ENCODE results near the gene DLL1. TPM values are rescaled to one million over a fixed set of nuclear protein-coding genes. Genes with fewer than 3 reads are reported as not detected.

The DLL1 gene
- total and polyA plus RNA-seq, 9 donors, result 12.8 to 24.7 (median 17.9) TPM

- Histone ChIP-seq H3K9me3 (replicated peaks; ENCODE audit: control insufficient read depth, low read depth, low read length) (no peaks in the 10 kb centered on the region), H3K4me3 (ENCODE audit: low read length) (no peak overlapping the region), H3K4me1 (ENCODE audit: control insufficient read depth, insufficient read depth, low read length) (peaks cover 21% of the 10 kb centered on the region), H3K27me3 (ENCODE audit: control insufficient read depth, insufficient read depth, low read length) (no peaks in the 10 kb centered on the region), H3K27ac (ENCODE audit: low read length) (no peak overlapping the region), H3K36me3 (ENCODE audit: control insufficient read depth, insufficient read depth, low read length) (peaks cover 9% of the 10 kb centered on the region)
- no CpG with 5 or more reads among the region's 5 CpGs for WGBS (ENCODE audit: insufficient coverage)
- DNase-seq, result no peak
Measured at GRCh38 chr6:170311696-170312095, 20.8 kb upstream of the DLL1 start.

- Histone ChIP-seq H3K9me3 (replicated peaks; ENCODE audit: control insufficient read depth, low read depth, low read length) (no peaks in the 10 kb centered on the region), H3K4me3 (ENCODE audit: low read length) (no peak overlapping the region), H3K27ac (ENCODE audit: low read length) (no peak overlapping the region), H3K36me3 (ENCODE audit: control insufficient read depth, insufficient read depth, low read length) (peaks cover 5% of the 10 kb centered on the region), H3K27me3 (ENCODE audit: control insufficient read depth, insufficient read depth, low read length) (no peaks in the 10 kb centered on the region), H3K4me1 (ENCODE audit: control insufficient read depth, insufficient read depth, low read length) (peaks cover 22% of the 10 kb centered on the region)
- WGBS (ENCODE audit: insufficient coverage), result no CpG with 5 or more reads among the region's 1 CpG
- no peak for DNase-seq
Measured at GRCh38 chr6:170308761-170309160, 17.9 kb upstream of the DLL1 start.

GRCh38 chr6:170307080-170307545 is 16.2 kb upstream of the DLL1 start:
- Histone ChIP-seq H3K4me1 (ENCODE audit: control insufficient read depth, insufficient read depth, low read length) (peaks cover 19% of the 10 kb centered on the region), H3K9me3 (replicated peaks; ENCODE audit: control insufficient read depth, low read depth, low read length) (no peaks in the 10 kb centered on the region), H3K27me3 (ENCODE audit: control insufficient read depth, insufficient read depth, low read length) (no peaks in the 10 kb centered on the region), H3K36me3 (ENCODE audit: control insufficient read depth, insufficient read depth, low read length) (peaks cover 5% of the 10 kb centered on the region), H3K27ac (ENCODE audit: low read length) (peak overlapping the region; percentile 76), H3K4me3 (ENCODE audit: low read length) (peak overlapping the region; percentile 86)
- WGBS (ENCODE audit: insufficient coverage), result 11% methylated on average over 8 of the region's 15 CpGs
- no peak for DNase-seq

- no peaks in the 10 kb centered on the region for H3K9me3 ChIP-seq (replicated peaks; ENCODE audit: control insufficient read depth, low read depth, low read length)
- WGBS (ENCODE audit: insufficient coverage), result under 1% methylated on average over 97 of the region's 97 CpGs
Measured at GRCh38 chr6:170306324-170307079, 15.6 kb upstream of the DLL1 start, which contains the start of gene FAM120B. Gene FAM120B (plus strand): TSS chr6:170306758. CDS start chr6:170317391, 10,633 bp downstream.

GRCh38 chr6:170305805-170306323 is 15.0 kb upstream of the DLL1 start:
- Histone ChIP-seq H3K4me1 (ENCODE audit: control insufficient read depth, insufficient read depth, low read length) (peaks cover 19% of the 10 kb centered on the region), H3K36me3 (ENCODE audit: control insufficient read depth, insufficient read depth, low read length) (peaks cover under 1% of the 10 kb centered on the region), H3K27ac (ENCODE audit: low read length) (peak overlapping the region; percentile 32), H3K9me3 (replicated peaks; ENCODE audit: control insufficient read depth, low read depth, low read length) (peaks cover 3% of the 10 kb centered on the region), H3K4me3 (ENCODE audit: low read length) (peak overlapping the region; percentile 86), H3K27me3 (ENCODE audit: control insufficient read depth, insufficient read depth, low read length) (peaks cover 2% of the 10 kb centered on the region)
- DNase-seq, result no peak
- WGBS (ENCODE audit: insufficient coverage), result 12% methylated on average over 28 of the region's 29 CpGs

More at GRCh38 chr6:170306324-170307079, 15.6 kb upstream of the DLL1 start, which contains the start of gene FAM120B:
- Histone ChIP-seq H3K27ac (ENCODE audit: low read length) (peak within 1 kb of the TSS; percentile 76), H3K36me3 (ENCODE audit: control insufficient read depth, insufficient read depth, low read length) (peaks cover 4% of the 10 kb centered on the region), H3K4me3 (ENCODE audit: low read length) (peak within 1 kb of the TSS; percentile 86), H3K27me3 (ENCODE audit: control insufficient read depth, insufficient read depth, low read length) (no peaks in the 10 kb centered on the region), H3K4me1 (ENCODE audit: control insufficient read depth, insufficient read depth, low read length) (peaks cover 19% of the 10 kb centered on the region)
- DNase-seq, result peak; percentile 99

- Histone ChIP-seq H3K27me3 (ENCODE audit: control insufficient read depth, insufficient read depth, low read length) (peaks cover 24% of the 10 kb centered on the region), H3K4me3 (ENCODE audit: low read length) (no peak overlapping the region)
- WGBS (ENCODE audit: insufficient coverage), result 100% methylated on average over 1 of the region's 1 CpG
Measured at GRCh38 chr6:170301184-170301583, 10.3 kb upstream of the DLL1 start.

GRCh38 chr6:170298688-170299087 is 7.8 kb upstream of the DLL1 start:
- peaks cover 29% of the 10 kb centered on the region for H3K4me1 ChIP-seq (ENCODE audit: control insufficient read depth, insufficient read depth, low read length)
- peaks cover 49% of the 10 kb centered on the region for H3K27me3 ChIP-seq (ENCODE audit: control insufficient read depth, insufficient read depth, low read length)
- H3K36me3 ChIP-seq (ENCODE audit: control insufficient read depth, insufficient read depth, low read length), result no peaks in the 10 kb centered on the region
- DNase-seq, result peak; percentile 41
- no peak overlapping the region for H3K27ac ChIP-seq (ENCODE audit: low read length)
- no CpG with 5 or more reads among the region's 1 CpG for WGBS (ENCODE audit: insufficient coverage)
- peaks cover 3% of the 10 kb centered on the region for H3K9me3 ChIP-seq (replicated peaks; ENCODE audit: control insufficient read depth, low read depth, low read length)
- H3K4me3 ChIP-seq (ENCODE audit: low read length), result no peak overlapping the region

More at GRCh38 chr6:170301184-170301583, 10.3 kb upstream of the DLL1 start:
- Histone ChIP-seq H3K4me1 (ENCODE audit: control insufficient read depth, insufficient read depth, low read length) (peaks cover 14% of the 10 kb centered on the region), H3K27ac (ENCODE audit: low read length) (no peak overlapping the region), H3K9me3 (replicated peaks; ENCODE audit: control insufficient read depth, low read depth, low read length) (peaks cover 3% of the 10 kb centered on the region), H3K36me3 (ENCODE audit: control insufficient read depth, insufficient read depth, low read length) (no peaks in the 10 kb centered on the region)
- no peak for DNase-seq

- Histone ChIP-seq H3K4me1 (ENCODE audit: control insufficient read depth, insufficient read depth, low read length) (peaks cover 38% of the 10 kb centered on the region), H3K27me3 (ENCODE audit: control insufficient read depth, insufficient read depth, low read length) (peaks cover 58% of the 10 kb centered on the region), H3K9me3 (replicated peaks; ENCODE audit: control insufficient read depth, low read depth, low read length) (peaks cover 3% of the 10 kb centered on the region), H3K36me3 (ENCODE audit: control insufficient read depth, insufficient read depth, low read length) (no peaks in the 10 kb centered on the region), H3K27ac (ENCODE audit: low read length) (peak overlapping the region; percentile 64), H3K4me3 (ENCODE audit: low read length) (no peak overlapping the region)
- no CpG with 5 or more reads among the region's 11 CpGs for WGBS (ENCODE audit: insufficient coverage)
- DNase-seq, result no peak
Measured at GRCh38 chr6:170297576-170298330, 6.9 kb upstream of the DLL1 start.

GRCh38 chr6:170296746-170297575 is 6.1 kb upstream of the DLL1 start:
- 3% methylated on average over 59 of the region's 67 CpGs for WGBS (ENCODE audit: insufficient coverage)
- H3K27me3 ChIP-seq (ENCODE audit: control insufficient read depth, insufficient read depth, low read length), result peaks cover 66% of the 10 kb centered on the region
- peak overlapping the region; percentile 5 for H3K4me3 ChIP-seq (ENCODE audit: low read length)
- H3K36me3 ChIP-seq (ENCODE audit: control insufficient read depth, insufficient read depth, low read length), result no peaks in the 10 kb centered on the region
- H3K4me1 ChIP-seq (ENCODE audit: control insufficient read depth, insufficient read depth, low read length), result peaks cover 46% of the 10 kb centered on the region
- no peak for DNase-seq
- peaks cover 3% of the 10 kb centered on the region for H3K9me3 ChIP-seq (replicated peaks; ENCODE audit: control insufficient read depth, low read depth, low read length)
- H3K27ac ChIP-seq (ENCODE audit: low read length), result peak overlapping the region; percentile 64

All from muscle of leg (tissue), 11 donors.